GM21723 (cell line): ENCODE data around the gene MYO5A.
"Not testable (repeated sequence)": the region's sequence is repeated elsewhere in the genome, so short reads cannot be mapped to it uniquely, and the experiment has no call there.

Source experiments
- ATAC-seq: cut with Tn5 transposase; IDR thresholded peaks from one replicate; pipeline ENCODE4 v1.9.1; 2021; ENCODE audit warnings: mild to moderate bottlenecking, moderate library complexity; ENCODE audit not compliant: unreplicated experiment

Gene MYO5A

GRCh38 chr15:52424856-52425431 is 103.7 kb downstream of the MYO5A start:
- no peak for ATAC-seq

DNA sequence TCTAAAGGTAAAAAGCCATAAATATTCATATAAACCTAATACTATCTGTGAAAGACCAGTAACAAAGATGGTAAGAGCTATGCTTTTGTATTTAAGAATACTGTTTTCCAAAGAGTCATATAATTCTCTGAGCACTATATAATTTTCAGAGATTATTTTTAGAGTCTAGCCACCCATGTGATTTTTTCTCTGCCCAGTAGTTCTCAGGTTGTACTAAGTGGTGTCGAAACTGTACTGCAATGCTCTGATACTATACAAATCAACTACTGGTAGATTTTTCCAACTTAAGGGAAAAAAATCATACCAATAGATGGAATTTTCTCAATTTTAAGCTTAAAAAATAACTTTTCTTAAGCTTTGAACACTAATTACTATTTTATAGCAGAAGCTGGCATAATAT is 104.8 kb downstream of the MYO5A start:
- no peak for ATAC-seq

DNA sequence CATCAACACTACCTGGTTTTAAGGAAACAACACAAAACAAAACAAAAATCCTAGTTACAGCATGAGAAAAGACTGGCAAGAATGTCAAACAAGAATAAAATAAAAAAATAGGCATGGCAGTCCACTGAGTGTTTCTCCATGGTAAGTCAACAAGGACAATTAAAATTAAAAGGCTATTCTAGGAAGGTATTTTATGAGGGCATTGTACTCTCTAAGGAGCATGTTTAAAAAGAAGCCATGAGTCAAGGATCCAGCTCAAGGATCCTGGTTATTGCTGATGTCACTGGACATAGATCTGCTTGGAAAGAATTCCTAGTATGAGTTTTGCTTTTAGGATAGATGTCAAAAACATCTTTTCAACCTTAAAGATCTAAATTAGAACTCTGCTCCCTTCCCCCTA is 106.7 kb downstream of the MYO5A start:
- ATAC-seq: no peak

DNA sequence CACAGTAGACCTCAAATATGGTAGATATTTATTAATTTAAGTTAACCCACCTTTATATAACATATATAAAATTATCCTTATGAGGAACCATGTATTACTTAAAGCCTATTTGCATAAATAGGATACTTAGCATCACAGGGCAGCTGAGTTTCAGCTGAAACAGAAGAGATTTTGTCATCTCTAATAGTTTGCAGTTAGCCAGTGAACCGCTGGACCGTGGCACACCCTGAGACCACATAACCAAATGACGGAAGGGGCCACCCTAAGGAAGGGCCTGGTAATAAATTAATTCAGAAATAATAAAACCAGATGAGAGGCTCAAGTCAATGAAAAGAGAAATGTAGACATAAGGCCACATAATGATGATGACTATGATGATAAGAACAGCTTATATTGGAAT is 107.7 kb downstream of the MYO5A start:
- no peak for ATAC-seq

GRCh38 chr15:52419494-52419893 is 109.2 kb downstream of the MYO5A start:
- ATAC-seq: no peak

GRCh38 chr15:52417957-52418356 is 110.7 kb downstream of the MYO5A start:
- ATAC-seq: no peak

- no peak for ATAC-seq
Observed at GRCh38 chr15:52417521-52417920, 111.2 kb downstream of the MYO5A start.

DNA sequence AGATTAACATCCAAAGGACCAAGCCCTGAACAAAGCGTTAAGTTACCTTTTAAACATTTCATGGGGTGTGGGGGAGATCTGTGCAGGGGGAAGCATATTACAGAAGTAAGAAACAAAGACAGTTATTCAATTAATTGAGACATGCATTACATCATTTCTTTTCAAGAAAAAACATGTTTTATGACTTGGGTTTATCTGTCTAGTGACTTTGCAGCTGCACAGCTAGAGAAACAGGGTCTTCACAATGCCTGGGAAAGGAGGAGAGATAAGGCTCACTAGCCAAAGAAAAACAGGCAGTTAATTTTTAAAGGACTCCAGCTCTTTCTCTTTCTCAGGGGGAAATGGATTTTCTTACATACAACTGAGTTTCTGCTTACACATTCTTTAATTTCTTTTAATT is 112.1 kb downstream of the MYO5A start:
- ATAC-seq: not testable (repeated sequence)

GRCh38 chr15:52415628-52416027 is 113.1 kb downstream of the MYO5A start:
- no peak for ATAC-seq

DNA sequence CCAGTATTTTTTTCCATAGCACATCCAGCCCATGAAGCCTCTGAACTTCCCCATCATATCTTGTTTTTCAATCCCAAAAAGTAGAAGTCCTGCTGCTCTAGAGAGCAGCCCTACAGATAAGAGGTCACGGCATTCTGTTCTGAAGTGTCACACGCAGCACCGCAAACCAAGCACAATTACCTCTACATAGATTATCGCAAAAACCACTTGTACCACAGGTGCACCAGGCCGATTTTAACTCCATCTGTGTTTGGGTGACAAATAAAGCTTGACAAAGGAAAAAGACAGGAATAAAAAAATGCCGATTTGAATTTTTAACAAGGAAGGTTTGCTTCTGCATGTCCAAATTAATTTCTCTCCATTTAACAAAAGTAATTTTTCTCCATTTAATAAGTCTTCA is 113.7 kb downstream of the MYO5A start:
- no peak for ATAC-seq

GRCh38 chr15:52408823-52409222 is 119.9 kb downstream of the MYO5A start:
- ATAC-seq: peak; percentile 70

DNA sequence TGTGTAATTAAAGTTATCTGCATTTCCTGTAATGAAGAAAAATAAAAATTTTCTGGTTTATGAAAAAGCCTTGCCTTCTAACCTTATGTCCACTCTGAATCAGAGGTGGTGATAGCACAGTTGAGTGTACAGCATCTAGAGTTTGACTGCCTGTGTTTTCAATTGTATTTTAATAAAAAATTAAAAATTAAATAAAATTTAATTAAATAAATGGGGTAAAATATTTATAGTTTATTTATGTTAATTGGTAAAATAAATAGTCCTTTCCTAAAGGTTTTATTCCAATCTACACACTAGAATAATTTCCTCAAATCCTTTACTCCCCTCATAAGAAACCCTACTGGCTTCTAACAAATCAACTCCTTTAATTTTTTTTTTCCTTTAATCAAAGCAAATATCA is 121.3 kb downstream of the MYO5A start:
- ATAC-seq: no peak

DNA sequence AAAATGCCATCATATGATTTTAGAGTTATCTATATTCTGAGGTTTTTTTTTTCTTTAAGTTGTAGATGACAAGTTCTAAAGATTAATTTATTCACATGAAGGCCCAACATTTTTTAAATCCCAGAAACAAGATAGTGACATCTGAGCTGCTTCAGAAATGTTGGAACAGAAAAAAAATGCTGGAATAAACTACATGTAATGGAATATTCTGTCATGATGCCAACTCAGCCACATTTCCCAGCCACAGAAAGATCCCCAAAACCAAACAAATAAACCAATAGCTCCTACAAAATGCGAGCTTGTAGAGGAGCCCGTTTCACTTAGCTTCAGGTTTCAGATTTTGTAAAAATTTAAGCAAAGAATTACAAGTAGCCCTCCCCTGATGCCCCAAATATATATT is 122.1 kb downstream of the MYO5A start:
- no peak for ATAC-seq

DNA sequence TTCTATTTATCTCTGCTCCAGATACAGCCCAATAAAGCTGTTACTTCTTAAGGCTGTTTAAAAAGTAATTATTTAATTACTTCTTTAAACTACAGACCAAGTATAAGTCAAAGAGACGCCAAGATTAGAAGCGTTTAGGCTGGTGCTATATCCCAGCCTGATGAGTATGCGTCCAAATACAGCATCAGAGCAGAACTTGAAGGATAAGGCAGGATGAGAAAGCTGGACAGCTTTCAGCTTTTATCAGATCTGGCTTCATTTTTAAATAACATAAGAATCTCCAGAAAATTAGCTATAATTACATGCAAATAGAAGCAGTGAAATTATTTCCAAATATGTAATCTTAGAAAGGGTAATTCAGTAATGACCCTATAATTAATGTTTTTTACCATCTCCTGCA is 122.8 kb downstream of the MYO5A start:
- no peak for ATAC-seq

DNA sequence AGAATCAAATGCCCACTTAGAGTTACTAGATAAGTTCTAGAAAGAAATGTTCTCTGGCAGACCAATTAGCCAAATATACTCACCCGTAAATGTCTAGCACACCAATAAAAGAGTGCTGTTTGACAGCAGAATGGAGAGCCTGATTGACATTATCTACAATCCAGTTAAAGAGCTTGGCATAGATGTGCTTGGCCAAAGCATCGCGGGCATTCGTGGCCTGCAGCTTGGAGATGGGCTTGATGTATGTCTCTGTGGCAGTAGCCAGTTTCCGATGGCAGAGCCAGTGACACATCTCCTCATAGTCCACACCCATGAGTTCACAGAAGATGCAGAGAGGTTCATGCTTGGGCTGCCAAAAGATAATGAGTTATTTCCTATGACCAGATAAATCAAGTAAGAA is 131.6 kb downstream of the MYO5A start:
- no peak for ATAC-seq

DNA sequence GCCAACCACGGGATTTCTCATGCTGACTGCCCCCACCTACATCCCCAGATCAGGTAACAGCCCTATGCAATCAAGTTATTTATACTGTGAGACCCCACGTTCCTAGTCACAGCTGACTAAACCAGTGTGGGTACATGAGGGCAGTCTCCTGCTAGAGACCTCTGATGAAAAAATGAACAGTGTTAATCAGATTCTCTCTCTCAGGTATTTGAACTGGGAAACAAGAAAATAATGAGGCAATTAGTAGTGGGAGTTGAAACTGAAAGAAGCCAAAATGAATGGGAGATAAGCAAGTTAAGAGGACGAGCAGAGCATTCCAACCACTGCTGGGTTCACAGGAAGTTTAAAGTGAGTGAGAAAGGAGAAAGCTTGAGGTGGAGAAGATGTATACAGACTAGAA is 134.6 kb downstream of the MYO5A start:
- no peak for ATAC-seq

- no peak for ATAC-seq
Observed at GRCh38 chr15:52392008-52392687, 136.5 kb downstream of the MYO5A start.

- no peak for ATAC-seq
Observed at GRCh38 chr15:52391069-52391468, 137.6 kb downstream of the MYO5A start.

- no peak for ATAC-seq
Observed at GRCh38 chr15:52385670-52386069, 143.0 kb downstream of the MYO5A start.

DNA sequence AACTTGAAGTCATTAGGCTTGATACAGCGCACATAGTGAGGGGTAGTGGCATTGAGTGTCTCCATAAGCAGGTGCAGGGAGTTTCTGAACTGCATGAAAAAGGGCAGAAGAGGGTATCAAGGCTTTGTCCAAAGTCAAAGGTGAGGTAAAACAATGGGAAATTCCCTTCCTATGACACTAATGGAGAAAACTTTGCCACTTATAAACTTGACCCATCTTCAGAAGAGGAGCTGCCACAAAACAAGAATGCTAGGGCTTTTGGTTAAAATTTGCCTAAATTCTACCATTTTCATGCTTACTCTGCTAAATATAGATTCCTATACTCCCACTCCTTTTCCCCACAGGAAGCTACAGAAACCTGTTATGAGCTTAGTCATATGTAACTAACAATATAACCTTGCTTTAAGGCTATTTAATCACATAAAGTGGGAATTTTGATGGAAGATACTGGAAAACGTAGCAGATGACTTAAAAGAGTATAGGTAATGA is 145.5 kb downstream of the MYO5A start:
- peak; percentile 35 for ATAC-seq

DNA sequence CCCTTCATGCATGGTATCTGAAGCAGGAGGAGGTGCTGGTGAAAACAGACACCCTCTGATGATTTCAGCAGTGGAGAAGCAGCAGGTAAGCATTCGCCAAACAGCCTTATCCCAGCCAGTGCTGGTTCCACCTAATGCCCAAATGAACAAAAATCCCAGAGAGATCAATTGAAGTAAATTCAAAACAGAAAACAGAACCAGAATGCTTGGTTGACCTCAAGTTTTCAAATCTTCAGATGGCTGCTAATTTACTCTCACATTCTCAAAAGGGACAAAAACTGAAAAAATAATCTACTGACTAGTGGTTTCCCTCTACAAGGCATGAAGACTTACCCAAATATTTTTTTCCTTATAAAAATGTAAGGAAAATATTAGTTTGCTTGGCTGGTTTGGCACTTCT is 146.0 kb downstream of the MYO5A start:
- peak; percentile 12 for ATAC-seq

- peak; percentile 72 for ATAC-seq
Observed at GRCh38 chr15:52379395-52380106, 149.1 kb downstream of the MYO5A start.
